ENCODE results near the gene HELZ. TPM values are rescaled to one million over a fixed set of nuclear protein-coding genes. Genes with fewer than 3 reads are reported as not detected.
"Not testable (repeated sequence)": the region's sequence is repeated elsewhere in the genome, so short reads cannot be mapped to it uniquely, and the experiment has no call there.

The HELZ gene
- polyA plus RNA-seq (ENCODE audit: low read depth in 6 of 6): 10 to 100 TPM; 34.5 to 94.7 (median 75.5) TPM

DNA sequence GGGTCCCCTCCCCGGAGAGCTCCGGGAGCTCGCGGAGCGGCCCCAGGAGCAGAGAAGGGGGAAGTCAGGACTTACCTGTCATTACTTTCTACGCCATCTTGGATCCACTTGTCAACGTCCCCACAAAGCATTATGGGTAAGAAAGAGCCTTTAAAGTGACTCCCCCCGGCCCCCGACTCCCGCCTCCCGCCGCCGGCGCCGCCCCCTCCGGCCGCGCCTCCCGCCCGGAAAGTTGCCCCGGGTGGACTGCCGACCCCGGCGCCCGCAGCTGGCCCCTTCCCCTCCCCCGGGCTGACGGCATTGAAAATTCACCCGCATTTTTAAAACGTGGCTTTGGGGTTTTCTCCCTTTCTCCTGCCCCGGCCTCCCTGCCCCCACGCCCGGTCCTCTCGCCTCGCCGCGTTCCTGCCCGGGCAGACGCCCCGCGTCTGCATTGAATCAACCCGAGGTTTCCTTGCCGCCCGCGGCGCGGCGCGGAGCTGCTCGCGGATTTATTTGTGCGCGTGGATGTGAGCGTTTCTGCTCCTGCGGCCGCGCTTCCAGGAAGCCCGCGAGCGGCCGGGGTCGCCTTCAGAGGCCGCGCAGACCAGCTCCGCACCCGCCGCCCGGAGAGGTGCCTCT, at the start of gene HELZ:
HELZ (minus strand) TSS at position 124 of the 621 bp plus-strand sequence. CDS start 26,392 bp downstream, outside the sequence.
- H3K4me3 Mint-ChIP-seq: peak within 1 kb of the TSS; percentile 84 to 95 (median 92)
- H3K27me3 Mint-ChIP-seq: peaks cover 4 to 9% (median 6%) of the 10 kb centered on the region in 3 donors
- no peaks in the 10 kb centered on the region for H3K9me3 Mint-ChIP-seq
- ATAC-seq (ENCODE audit: low read depth in 2 of 2) (peak; percentile 83 to 86), DNase-seq (peak; percentile 81)
- H3K27ac Mint-ChIP-seq: peak within 1 kb of the TSS; percentile 78 to 91 (median 89)
- no peaks in the 10 kb centered on the region for H3K36me3 Mint-ChIP-seq
- peaks cover 27 to 37% (median 33%) of the 10 kb centered on the region in 3 donors for H3K4me1 Mint-ChIP-seq

GRCh38 chr17:67293251-67294203, 48.5 kb upstream of the HELZ start:
- Mint-ChIP-seq H3K4me1 (peaks cover 6 to 17% (median 15%) of the 10 kb centered on the region in 3 donors), H3K9me3 (peaks cover 0 to 2% (median 0%) of the 10 kb centered on the region in 7 donors), H3K36me3 (no peaks in the 10 kb centered on the region), H3K4me3 (peak overlapping the region in 6 of 8 donors; percentile 0 to 67 (median 56)), H3K27ac (peak overlapping the region in 2 of 6 donors; percentile 34 to 88), H3K27me3 (peaks cover 0 to 11% (median 0%) of the 10 kb centered on the region in 3 donors)
- peak; percentile 91 to 96 for ATAC-seq (ENCODE audit: low read depth in 2 of 2)
- peak; percentile 30 for DNase-seq

GRCh38 chr17:67290711-67291291, 45.8 kb upstream of the HELZ start:
- Mint-ChIP-seq H3K4me3 (peak overlapping the region in 1 of 8 donors; percentile 42), H3K27ac (no peak overlapping the region), H3K9me3 (peaks cover 0 to 2% (median 0%) of the 10 kb centered on the region in 7 donors), H3K4me1 (peaks cover 6 to 17% (median 15%) of the 10 kb centered on the region in 3 donors), H3K27me3 (peaks cover 0 to 7% (median 0%) of the 10 kb centered on the region in 3 donors), H3K36me3 (no peaks in the 10 kb centered on the region)
- DNase-seq (no peak), ATAC-seq (ENCODE audit: low read depth in 2 of 2) (no peak)

GRCh38 chr17:67290244-67290643, 45.2 kb upstream of the HELZ start:
- H3K9me3 Mint-ChIP-seq: no peaks in the 10 kb centered on the region
- H3K36me3 Mint-ChIP-seq: no peaks in the 10 kb centered on the region
- H3K27me3 Mint-ChIP-seq: peaks cover 0 to 7% (median 0%) of the 10 kb centered on the region in 3 donors
- ATAC-seq (ENCODE audit: low read depth in 2 of 2): no peak
- H3K4me1 Mint-ChIP-seq: peaks cover 6 to 17% (median 15%) of the 10 kb centered on the region in 3 donors
- H3K27ac Mint-ChIP-seq: no peak overlapping the region
- no peak for DNase-seq
- no peak overlapping the region for H3K4me3 Mint-ChIP-seq

GRCh38 chr17:67289181-67289876, 44.3 kb upstream of the HELZ start:
- Mint-ChIP-seq H3K4me1 (peaks cover 6 to 17% (median 15%) of the 10 kb centered on the region in 3 donors), H3K27ac (peak overlapping the region in 1 of 6 donors; percentile 21), H3K9me3 (no peaks in the 10 kb centered on the region), H3K36me3 (no peaks in the 10 kb centered on the region), H3K4me3 (peak overlapping the region in 1 of 8 donors; percentile 10), H3K27me3 (peaks cover 0 to 7% (median 0%) of the 10 kb centered on the region in 3 donors)
- DNase-seq (no peak), ATAC-seq (ENCODE audit: low read depth in 2 of 2) (no peak)

DNA sequence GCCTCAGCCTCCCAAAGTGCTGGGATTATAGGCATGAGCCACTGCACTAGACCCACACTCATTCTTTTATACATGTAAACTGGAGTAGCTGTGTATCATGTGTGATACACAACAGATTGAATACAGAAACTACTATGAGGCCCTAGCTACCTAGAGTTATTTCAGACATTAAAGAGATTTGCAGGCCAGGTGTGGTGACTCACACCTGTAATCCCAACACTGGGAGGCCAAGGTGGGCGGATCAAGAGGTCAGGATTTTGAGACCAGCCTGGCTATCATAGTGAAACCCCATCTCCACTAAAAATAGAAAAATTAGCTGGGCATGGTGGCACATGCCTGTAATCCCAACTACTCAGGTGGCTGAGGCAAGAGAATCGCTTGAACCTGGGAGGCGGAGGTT, 41.8 kb upstream of the HELZ start:
- H3K9me3 Mint-ChIP-seq; H3K36me3 Mint-ChIP-seq; ATAC-seq (ENCODE audit: low read depth in 2 of 2); H3K27me3 Mint-ChIP-seq; DNase-seq; H3K4me1 Mint-ChIP-seq; H3K4me3 Mint-ChIP-seq; H3K27ac Mint-ChIP-seq: not testable (repeated sequence)

- H3K27me3 Mint-ChIP-seq: no peaks in the 10 kb centered on the region
- peak overlapping the region in 1 of 6 donors; percentile 80 for H3K27ac Mint-ChIP-seq
- H3K4me1 Mint-ChIP-seq: peaks cover 0 to 9% (median 8%) of the 10 kb centered on the region in 3 donors
- ATAC-seq (ENCODE audit: low read depth in 2 of 2) (no peak), DNase-seq (no peak)
- H3K36me3 Mint-ChIP-seq: no peaks in the 10 kb centered on the region
- H3K4me3 Mint-ChIP-seq: no peak overlapping the region
- H3K9me3 Mint-ChIP-seq: no peaks in the 10 kb centered on the region
Measured at GRCh38 chr17:67285360-67285759, 40.4 kb upstream of the HELZ start.

- Mint-ChIP-seq H3K4me3 (no peak overlapping the region), H3K4me1 (peaks cover 0 to 2% (median 0%) of the 10 kb centered on the region in 3 donors), H3K9me3 (no peaks in the 10 kb centered on the region), H3K36me3 (no peaks in the 10 kb centered on the region), H3K27ac (no peak overlapping the region), H3K27me3 (no peaks in the 10 kb centered on the region)
- ATAC-seq (ENCODE audit: low read depth in 2 of 2): no peak
- DNase-seq: no peak
Measured at GRCh38 chr17:67283731-67284516, 38.9 kb upstream of the HELZ start.

- no peaks in the 10 kb centered on the region for H3K27me3 Mint-ChIP-seq
- H3K27ac Mint-ChIP-seq: no peak overlapping the region
- H3K36me3 Mint-ChIP-seq: no peaks in the 10 kb centered on the region
- H3K4me1 Mint-ChIP-seq: no peaks in the 10 kb centered on the region
- no peak overlapping the region for H3K4me3 Mint-ChIP-seq
- DNase-seq (no peak), ATAC-seq (ENCODE audit: low read depth in 2 of 2) (no peak)
- no peaks in the 10 kb centered on the region for H3K9me3 Mint-ChIP-seq
Measured at GRCh38 chr17:67281743-67282142, 36.7 kb upstream of the HELZ start.

- Mint-ChIP-seq H3K4me1 (no peaks in the 10 kb centered on the region), H3K27ac (no peak overlapping the region), H3K9me3 (no peaks in the 10 kb centered on the region), H3K36me3 (no peaks in the 10 kb centered on the region), H3K27me3 (no peaks in the 10 kb centered on the region), H3K4me3 (no peak overlapping the region)
- DNase-seq: no peak
- no peak for ATAC-seq (ENCODE audit: low read depth in 2 of 2)
Measured at GRCh38 chr17:67281053-67281452, 36.1 kb upstream of the HELZ start.

DNA sequence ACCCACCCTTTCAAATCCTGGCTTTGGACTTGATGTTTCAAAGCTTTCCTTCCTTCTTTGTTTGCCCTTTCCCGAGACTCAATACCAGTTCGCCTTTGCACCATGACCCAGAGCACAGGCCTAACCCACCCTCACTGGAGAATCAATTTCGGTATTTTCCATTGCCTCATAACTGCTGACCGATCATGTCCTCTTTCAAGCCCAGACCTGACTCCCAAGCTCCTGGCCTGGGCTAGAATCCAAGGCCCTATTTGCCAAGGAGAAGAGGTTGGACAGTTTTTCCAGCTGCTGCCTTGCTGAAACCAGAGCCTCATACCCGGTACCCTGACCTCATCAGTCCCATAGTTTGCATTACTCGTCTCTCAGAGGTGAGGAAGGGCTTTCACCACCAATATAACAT, 35.3 kb upstream of the HELZ start:
- no peaks in the 10 kb centered on the region for H3K27me3 Mint-ChIP-seq
- no peaks in the 10 kb centered on the region for H3K9me3 Mint-ChIP-seq
- ATAC-seq (ENCODE audit: low read depth in 2 of 2): no peak
- no peaks in the 10 kb centered on the region for H3K36me3 Mint-ChIP-seq
- no peak overlapping the region for H3K4me3 Mint-ChIP-seq
- H3K4me1 Mint-ChIP-seq: no peaks in the 10 kb centered on the region
- no peak for DNase-seq
- H3K27ac Mint-ChIP-seq: peak overlapping the region in 1 of 6 donors; percentile 49

DNA sequence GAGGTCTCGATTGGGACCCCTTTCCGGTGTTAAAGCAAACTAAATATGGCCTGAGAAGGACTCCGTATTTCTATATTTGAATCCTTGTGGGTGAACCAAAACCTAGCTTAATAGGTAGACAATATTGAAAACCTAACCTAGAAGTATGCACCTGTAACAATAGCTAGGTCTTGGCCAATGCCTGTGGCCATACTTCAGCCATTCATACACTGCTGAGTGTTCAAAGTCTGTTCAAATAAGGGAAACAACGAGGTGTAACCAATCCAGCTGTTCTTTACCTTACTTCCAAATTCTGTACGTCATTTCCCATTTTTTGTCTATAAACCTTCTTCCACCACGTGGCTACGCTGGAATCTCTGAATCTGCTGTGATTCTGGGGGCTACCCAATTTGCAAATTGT, 34.1 kb upstream of the HELZ start:
- no peak overlapping the region for H3K4me3 Mint-ChIP-seq
- no peaks in the 10 kb centered on the region for H3K9me3 Mint-ChIP-seq
- no peaks in the 10 kb centered on the region for H3K36me3 Mint-ChIP-seq
- no peaks in the 10 kb centered on the region for H3K4me1 Mint-ChIP-seq
- ATAC-seq (ENCODE audit: low read depth in 2 of 2) (no peak), DNase-seq (no peak)
- no peak overlapping the region for H3K27ac Mint-ChIP-seq
- no peaks in the 10 kb centered on the region for H3K27me3 Mint-ChIP-seq

All from naive B cell (primary cell).